Neuronal stem cell (in vitro differentiated cells): ENCODE data around the gene MRGPRG.
A peak's percentile ranks its signal among the peaks of the same experiment; 100 is the strongest.

Experiments
- DNase-seq: peaks from one replicate; pipeline ENCODE4 v3.0.0-alpha.2; 2013; ENCODE audit warnings: low spot score
- H2AFZ ChIP-seq: one replicate; pipeline ENCODE4 v1.6.1; 2013; ENCODE audit warnings: mild to moderate bottlenecking, low read length, inconsistent platforms
- H2AK5ac ChIP-seq: 2 replicates; pipeline ENCODE4 v1.6.1; 2013; ENCODE audit warnings: low read depth, mild to moderate bottlenecking, inconsistent platforms, low read length, moderate library complexity, mixed read lengths
- H2BK120ac ChIP-seq: 2 replicates; pipeline ENCODE4 v1.6.1; 2013; ENCODE audit warnings: low read depth, mild to moderate bottlenecking, inconsistent platforms, low read length, moderate library complexity, mixed read lengths
- H2BK12ac ChIP-seq: one replicate; pipeline ENCODE4 v1.6.1; 2013; ENCODE audit warnings: low read length, inconsistent platforms
- H2BK15ac ChIP-seq: 2 replicates; pipeline ENCODE4 v1.6.1; 2013; ENCODE audit warnings: mild to moderate bottlenecking, low read length, inconsistent platforms, mixed read lengths
- H2BK5ac ChIP-seq: one replicate; pipeline ENCODE4 v1.6.1; 2013; ENCODE audit warnings: inconsistent platforms, mild to moderate bottlenecking, low read length, moderate library complexity
- H3K14ac ChIP-seq: one replicate; pipeline ENCODE4 v1.6.1; 2013; ENCODE audit warnings: low read length, inconsistent platforms
- H3K18ac ChIP-seq: 2 replicates; pipeline ENCODE4 v1.6.1; 2013; ENCODE audit warnings: low read length, inconsistent platforms
- H3K23ac ChIP-seq: 2 replicates; pipeline ENCODE4 v1.6.1; 2013; ENCODE audit warnings: low read depth, mild to moderate bottlenecking, mixed read lengths, low read length, inconsistent platforms; ENCODE audit not compliant: poor library complexity
- H3K27ac ChIP-seq: replicated peaks from 3 replicates; pipeline ENCODE4 v1.5.1; 2013; ENCODE audit warnings: low read length, inconsistent platforms
- H3K27me3 ChIP-seq, 3 experiments: 2 replicates each; pipeline ENCODE4 v1.6.1; 2013; ENCODE audit warnings: low read length in 3 of 3, mild to moderate bottlenecking in 2 of 3, inconsistent platforms in 1 of 3, low read depth in 1 of 3, mixed read lengths in 1 of 3, moderate library complexity in 1 of 3; ENCODE audit not compliant: control insufficient read depth in 3 of 3, insufficient read depth in 3 of 3
- H3K36me3 ChIP-seq, 2 donors: replicated peaks in 1 of 2; 2 replicates each; pipeline ENCODE4 v1.6.1; 2013; ENCODE audit warnings: low read length in 2 of 2; ENCODE audit not compliant: control insufficient read depth in 2 of 2, insufficient read depth in 2 of 2
- H3K4ac ChIP-seq: 2 replicates; pipeline ENCODE4 v1.6.1; 2013; ENCODE audit warnings: inconsistent platforms, mild to moderate bottlenecking, low read length, moderate library complexity
- H3K4me1 ChIP-seq, 2 donors: 1 replicate in 1 of 2; 2 replicates in 1 of 2; pipeline ENCODE4 v1.6.1; 2013; ENCODE audit warnings: low read length in 2 of 2, low read depth in 1 of 2; ENCODE audit not compliant: control insufficient read depth in 2 of 2, insufficient read depth in 1 of 2
- H3K4me2 ChIP-seq: one replicate; pipeline ENCODE4 v1.6.1; 2013; ENCODE audit warnings: mild to moderate bottlenecking, low read length, inconsistent platforms; ENCODE audit not compliant: insufficient read depth, poor library complexity, severe bottlenecking
- H3K4me3 ChIP-seq, 2 donors: 2 replicates each; pipeline ENCODE4 v1.5.1; 2013; ENCODE audit warnings: low read length in 2 of 2, mild to moderate bottlenecking in 2 of 2, inconsistent platforms in 1 of 2, moderate library complexity in 1 of 2
- H3K79me1 ChIP-seq: one replicate; pipeline ENCODE4 v1.6.1; 2013; ENCODE audit warnings: low read depth, mild to moderate bottlenecking, inconsistent platforms, low read length, moderate library complexity
- H3K9ac ChIP-seq: one replicate; pipeline ENCODE4 v1.6.1; 2013; ENCODE audit warnings: mild to moderate bottlenecking, low read depth, low read length, inconsistent platforms; ENCODE audit not compliant: poor library complexity
- H3K9me3 ChIP-seq, 2 donors: replicated peaks in 1 of 2; 2 replicates each; pipeline versions ENCODE3 to v1.6.1; 2013; ENCODE audit warnings: low read length in 2 of 2, mild to moderate bottlenecking in 2 of 2, inconsistent platforms in 1 of 2, low read depth in 1 of 2, mixed read lengths in 1 of 2, moderate library complexity in 1 of 2; ENCODE audit not compliant: control insufficient read depth in 2 of 2, insufficient read depth in 1 of 2
- H4K8ac ChIP-seq: one replicate; pipeline ENCODE4 v1.6.1; 2013; ENCODE audit warnings: low read depth, mild to moderate bottlenecking, inconsistent platforms, low read length, moderate library complexity
- H4K91ac ChIP-seq: one replicate; pipeline ENCODE4 v1.6.1; 2013; ENCODE audit warnings: low read length, low read depth, mild to moderate bottlenecking, inconsistent platforms; ENCODE audit not compliant: poor library complexity
- WGBS, 2 donors: extraction: QIAGEN DNeasy Blood & Tissue Kit; methylation state at CpG; one replicate each; pipeline ENCODE4 v1.1.7; 2013; ENCODE audit warnings: missing lambda C conversion rate in 2 of 2, mixed read lengths in 1 of 2; ENCODE audit not compliant: insufficient read length in 2 of 2, insufficient replicate concordance in 1 of 2; ENCODE audit errors: extremely low coverage in 2 of 2; 5-methylcytosine and 5-hydroxymethylcytosine counted together

Gene MRGPRG

DNA sequence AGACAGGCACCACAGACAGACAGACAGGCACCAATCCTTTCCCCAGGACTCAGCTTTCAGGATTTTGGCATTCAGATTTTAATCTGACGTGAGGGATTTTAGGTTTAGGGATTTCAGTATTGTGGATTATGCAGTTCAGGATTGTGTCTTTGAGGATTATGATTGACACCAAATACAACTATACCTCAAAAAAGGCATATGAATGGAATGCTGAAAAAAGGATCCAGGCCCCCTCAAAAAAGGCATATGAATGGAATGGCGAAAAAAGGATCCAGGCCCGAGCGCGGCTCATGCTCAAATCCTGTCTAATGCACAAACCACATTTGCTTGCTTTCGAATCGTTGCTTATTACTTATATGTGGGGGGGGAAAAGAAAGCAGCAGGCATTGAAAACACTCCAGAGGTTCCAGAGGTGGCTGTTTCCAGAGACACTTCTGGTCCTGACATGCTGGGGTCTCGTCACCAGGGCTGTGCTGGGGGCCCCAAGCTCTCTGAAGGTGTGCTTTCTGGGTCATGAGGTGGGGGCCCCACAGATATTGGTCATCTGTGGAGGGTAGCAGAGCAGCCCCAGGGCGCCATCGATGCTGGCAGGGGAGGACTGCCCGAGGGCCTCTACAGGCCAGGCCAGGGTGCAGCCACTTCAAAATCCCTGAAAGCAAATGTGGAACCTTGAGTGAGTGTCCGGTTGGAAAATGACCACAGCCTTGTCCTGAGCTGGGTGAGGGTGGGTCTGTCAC, 36.7 kb downstream of the MRGPRG start:
- Histone ChIP-seq H3K36me3 (no peaks in the 10 kb centered on the region), H3K14ac (no peak overlapping the region), H3K4me1 (no peaks in the 10 kb centered on the region), H2BK15ac (peak overlapping the region; percentile 31), H3K27me3 (no peaks in the 10 kb centered on the region), H3K23ac (no peak overlapping the region), H2BK120ac (no peak overlapping the region), H3K18ac (no peak overlapping the region), H3K27ac (no peak overlapping the region), H3K4me3 (no peak overlapping the region), H3K9ac (no peak overlapping the region), H3K79me1 (no peaks in the 10 kb centered on the region), H2AK5ac (peak overlapping the region; percentile 33), H2AFZ (no peak overlapping the region), H3K4me2 (no peak overlapping the region), H4K8ac (no peak overlapping the region), H3K4ac (no peak overlapping the region), H2BK5ac (no peak overlapping the region), H4K91ac (no peak overlapping the region), H2BK12ac (no peak overlapping the region), H3K9me3 (no peaks in the 10 kb centered on the region)
- WGBS, 2 donors: no CpG with 5 or more reads among the region's 12 CpGs
- no peak for DNase-seq

DNA sequence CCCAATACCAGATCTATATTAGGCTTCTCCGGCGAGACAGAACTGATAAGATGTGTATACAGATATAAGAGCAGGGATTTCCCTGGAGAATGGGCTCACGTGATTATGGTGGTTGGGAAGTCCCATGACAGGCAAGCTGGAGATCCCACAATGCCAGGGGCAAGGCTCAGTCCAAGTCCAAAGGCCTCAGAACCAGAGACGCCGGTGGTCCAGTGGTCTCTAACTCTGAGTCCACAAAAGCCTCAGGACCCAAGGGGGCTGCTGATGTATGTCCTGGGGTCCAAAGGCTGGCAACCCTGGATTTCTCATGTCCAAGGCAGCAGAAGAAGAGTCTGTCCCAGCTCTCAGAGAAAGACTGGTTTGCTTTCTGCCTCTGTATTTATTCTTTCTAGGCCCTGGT, 37.7 kb downstream of the MRGPRG start:
- Histone ChIP-seq H4K91ac (no peak overlapping the region), H2AK5ac (no peak overlapping the region), H3K36me3 (no peaks in the 10 kb centered on the region), H3K9ac (no peak overlapping the region), H3K23ac (no peak overlapping the region), H3K9me3 (peaks cover 4 to 6% of the 10 kb centered on the region in 2 donors), H3K27me3 (no peaks in the 10 kb centered on the region), H3K14ac (no peak overlapping the region), H2BK12ac (no peak overlapping the region), H3K79me1 (no peaks in the 10 kb centered on the region), H3K4me2 (no peak overlapping the region), H3K4ac (no peak overlapping the region), H3K4me1 (no peaks in the 10 kb centered on the region), H4K8ac (no peak overlapping the region), H2BK5ac (no peak overlapping the region), H2BK120ac (no peak overlapping the region), H3K18ac (no peak overlapping the region), H3K4me3 (no peak overlapping the region), H2AFZ (no peak overlapping the region), H3K27ac (no peak overlapping the region), H2BK15ac (no peak overlapping the region)
- no peak for DNase-seq
- no CpG with 5 or more reads among the region's 5 CpGs for WGBS, 2 donors

DNA sequence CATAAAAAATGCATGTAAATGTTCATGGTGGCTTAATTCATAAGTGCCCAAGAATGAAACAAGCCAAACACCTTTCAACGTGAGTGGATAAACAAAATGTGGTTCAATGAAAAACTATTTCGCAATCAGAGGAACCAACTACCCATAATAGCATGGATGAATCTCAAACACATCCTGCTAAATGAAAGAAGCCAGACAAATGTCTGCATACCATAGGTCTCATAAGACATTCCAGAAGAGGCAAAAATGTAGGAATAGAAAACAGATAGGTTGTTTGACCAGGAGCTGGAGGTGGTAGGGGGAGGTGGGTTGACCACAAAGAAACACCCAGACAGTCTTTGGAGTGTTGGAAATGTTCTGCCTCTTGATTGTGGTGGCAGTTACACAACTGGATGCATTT, 40.3 kb downstream of the MRGPRG start:
- no peak for DNase-seq
- Histone ChIP-seq H3K4me1 (no peaks in the 10 kb centered on the region), H3K23ac (no peak overlapping the region), H3K9me3 (peaks cover 6 to 8% of the 10 kb centered on the region in 2 donors), H4K8ac (no peak overlapping the region), H4K91ac (no peak overlapping the region), H2AFZ (no peak overlapping the region), H2AK5ac (no peak overlapping the region), H2BK15ac (no peak overlapping the region), H3K36me3 (no peaks in the 10 kb centered on the region), H3K4me3 (no peak overlapping the region), H3K27me3 (no peaks in the 10 kb centered on the region), H3K18ac (no peak overlapping the region), H2BK120ac (no peak overlapping the region), H3K9ac (no peak overlapping the region), H3K79me1 (no peaks in the 10 kb centered on the region), H3K14ac (no peak overlapping the region), H2BK5ac (no peak overlapping the region), H3K4me2 (no peak overlapping the region), H3K27ac (no peak overlapping the region), H2BK12ac (no peak overlapping the region), H3K4ac (no peak overlapping the region)
- WGBS, 2 donors: no CpG with 5 or more reads among the region's 2 CpGs

DNA sequence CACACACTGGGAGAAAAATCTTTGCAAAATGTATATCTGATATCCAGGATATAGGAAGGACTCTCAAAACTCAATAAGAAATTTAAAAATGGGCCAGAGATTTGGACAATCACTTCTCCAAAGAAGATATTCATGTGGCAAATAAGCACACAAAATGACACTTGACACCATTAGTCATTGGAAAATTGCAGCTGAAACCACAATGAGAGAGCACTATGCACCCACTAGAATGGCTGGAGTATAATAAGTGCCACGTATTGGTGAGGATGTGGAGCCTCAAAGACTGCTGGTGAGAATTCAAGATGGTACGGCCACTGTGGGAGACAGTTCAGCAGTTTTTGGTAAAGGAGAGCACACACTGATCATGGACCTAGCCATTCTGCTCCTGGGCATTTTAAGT, 40.7 kb downstream of the MRGPRG start:
- Histone ChIP-seq H2AK5ac (no peak overlapping the region), H3K23ac (no peak overlapping the region), H3K9me3 (peaks cover 6 to 8% of the 10 kb centered on the region in 2 donors), H3K36me3 (no peaks in the 10 kb centered on the region), H2BK12ac (no peak overlapping the region), H3K14ac (no peak overlapping the region), H3K27me3 (no peaks in the 10 kb centered on the region), H2BK15ac (no peak overlapping the region), H3K79me1 (no peaks in the 10 kb centered on the region), H2AFZ (no peak overlapping the region), H3K4me2 (no peak overlapping the region), H3K4ac (no peak overlapping the region), H4K8ac (no peak overlapping the region), H3K4me1 (no peaks in the 10 kb centered on the region), H2BK5ac (no peak overlapping the region), H4K91ac (no peak overlapping the region), H3K9ac (no peak overlapping the region), H3K18ac (no peak overlapping the region), H3K4me3 (no peak overlapping the region), H2BK120ac (no peak overlapping the region), H3K27ac (no peak overlapping the region)
- no CpG with 5 or more reads among the region's 2 CpGs for WGBS, 2 donors
- no peak for DNase-seq
